IMR-90 (cell line): ENCODE results near the gene RASGRF2. TPM values are rescaled to one million over a fixed set of nuclear protein-coding genes. Genes with fewer than 3 reads are reported as not detected.

Source experiments
- ATAC-seq: fragments of 200-7000 bp; cut with Tn5 transposase; 2 replicates; pipeline ENCODE4 v1.9.1; 2020; ENCODE audit warnings: low read depth, mild to moderate bottlenecking, moderate library complexity
- BruUV-seq: library from RNA; stranded (reverse); fragments of 400-500 nt; replicated peaks from 2 replicates; lab custom pipeline; 2021; lab: Mats Ljungman, UMichigan
- CTCF ChIA-PET: fragments of 300-600 bp; formaldehyde crosslinking; extraction: SDS; loops from one replicate; lab custom pipeline; 2021; ENCODE audit warnings: antibody characterized with exemption; lab: Yijun Ruan, JAX
- POLR2A ChIA-PET: fragments of 300-600 bp; sonication (Branson Sonifier 250); formaldehyde crosslinking; loops from one replicate; lab custom pipeline; 2022; ENCODE audit warnings: antibody characterized with exemption; ENCODE audit not compliant: unreplicated experiment; lab: Charles Lee
- DNase-seq: peaks from one replicate; pipeline ENCODE4 v3.0.0; 2013
- H2AFZ ChIP-seq: replicated peaks from 2 replicates; pipeline ENCODE3; 2013; ENCODE audit warnings: low read length, mild to moderate bottlenecking; ENCODE audit not compliant: poor library complexity
- H2AK5ac ChIP-seq: 2 replicates; pipeline ENCODE4 v1.6.1; 2013; ENCODE audit warnings: low read depth, low read length, inconsistent platforms
- H2AK9ac ChIP-seq: replicated peaks from 2 replicates; pipeline ENCODE3; 2013; ENCODE audit warnings: mild to moderate bottlenecking, low read depth, low read length, moderate library complexity; ENCODE audit not compliant: poor library complexity
- H2BK120ac ChIP-seq: 2 replicates; pipeline ENCODE4 v1.6.1; 2013; ENCODE audit warnings: low read depth, low read length, inconsistent platforms
- H2BK15ac ChIP-seq: 3 replicates; pipeline ENCODE4 v1.6.1; 2013; ENCODE audit warnings: low read depth, low read length, inconsistent platforms
- H2BK20ac ChIP-seq: 2 replicates; pipeline ENCODE4 v1.6.1; 2013; ENCODE audit warnings: low read depth, mild to moderate bottlenecking, inconsistent platforms, low read length, moderate library complexity
- H2BK5ac ChIP-seq: 2 replicates; pipeline ENCODE4 v1.6.1; 2013; ENCODE audit warnings: mild to moderate bottlenecking, low read depth, low read length, inconsistent platforms; ENCODE audit not compliant: poor library complexity, severe bottlenecking
- H3K14ac ChIP-seq: replicated peaks from 2 replicates; pipeline ENCODE4 v1.6.1; 2013; ENCODE audit warnings: low read depth, low read length, inconsistent platforms
- H3K18ac ChIP-seq: 2 replicates; pipeline ENCODE4 v1.6.1; 2013; ENCODE audit warnings: low read depth, low read length, control low read depth
- H3K23ac ChIP-seq: 2 replicates; pipeline ENCODE4 v1.6.1; 2013; ENCODE audit warnings: low read depth, low read length, inconsistent platforms
- H3K27ac ChIP-seq: 2 replicates; pipeline ENCODE4 v1.5.1; 2013; ENCODE audit warnings: mild to moderate bottlenecking, control low read depth, low read length; ENCODE audit not compliant: insufficient read depth
- H3K27me3 ChIP-seq: 2 replicates; pipeline ENCODE4 v1.6.1; 2013; ENCODE audit warnings: low read length; ENCODE audit not compliant: control insufficient read depth, insufficient read depth
- H3K36me3 ChIP-seq: 2 replicates; pipeline ENCODE4 v1.6.1; 2013; ENCODE audit warnings: low read length, mixed read lengths; ENCODE audit not compliant: control insufficient read depth, insufficient read depth
- H3K4ac ChIP-seq: 2 replicates; pipeline ENCODE4 v1.6.1; 2013; ENCODE audit warnings: low read depth, low read length, inconsistent platforms
- H3K4me1 ChIP-seq: 2 replicates; pipeline ENCODE4 v1.6.1; 2013; ENCODE audit warnings: low read length, mixed read lengths; ENCODE audit not compliant: control insufficient read depth, insufficient read depth
- H3K4me2 ChIP-seq: 2 replicates; pipeline ENCODE4 v1.6.1; 2013; ENCODE audit warnings: low read depth, mild to moderate bottlenecking, control low read depth, low read length, moderate library complexity
- H3K4me3 ChIP-seq: 2 replicates; pipeline ENCODE4 v1.5.1; 2013; ENCODE audit warnings: low read depth, mild to moderate bottlenecking, control low read depth, low read length, moderate library complexity; ENCODE audit not compliant: insufficient read depth
- H3K56ac ChIP-seq: 2 replicates; pipeline ENCODE4 v1.6.1; 2013; ENCODE audit warnings: low read length, inconsistent platforms; ENCODE audit not compliant: insufficient read depth; ENCODE audit errors: extremely low read depth
- H3K79me1 ChIP-seq, 2 experiments: 2 replicates each; pipeline ENCODE4 v1.6.1; 2013; ENCODE audit warnings: low read length in 2 of 2, inconsistent platforms in 1 of 2, low read depth in 1 of 2
- H3K9ac ChIP-seq: 2 replicates; pipeline ENCODE4 v1.6.1; 2013; ENCODE audit warnings: low read depth, low read length, control low read depth
- H3K9me1 ChIP-seq: 2 replicates; pipeline ENCODE4 v1.6.1; 2013; ENCODE audit warnings: low read length, inconsistent platforms; ENCODE audit not compliant: insufficient read depth
- H3K9me3 ChIP-seq: 2 replicates; pipeline ENCODE4 v1.6.1; 2013; ENCODE audit warnings: low read length; ENCODE audit not compliant: control insufficient read depth, insufficient read depth
- H4K20me1 ChIP-seq: 2 replicates; pipeline ENCODE4 v1.6.1; 2013; ENCODE audit warnings: low read length, inconsistent platforms; ENCODE audit not compliant: insufficient read depth
- H4K5ac ChIP-seq: 2 replicates; pipeline ENCODE4 v1.6.1; 2013; ENCODE audit warnings: mild to moderate bottlenecking, low read depth, low read length, control low read depth
- H4K8ac ChIP-seq, 2 experiments: 2 replicates each; pipeline ENCODE4 v1.6.1; 2013; ENCODE audit warnings: low read depth in 2 of 2, low read length in 2 of 2, control low read depth in 1 of 2, inconsistent platforms in 1 of 2
- H4K91ac ChIP-seq: 2 replicates; pipeline ENCODE4 v1.6.1; 2013; ENCODE audit warnings: low read depth, low read length, inconsistent platforms; ENCODE audit not compliant: insufficient read depth
- CEBPB ChIP-seq: IDR thresholded peaks from 2 replicates; pipeline ENCODE4 v1.6.1; 2012; ENCODE audit warnings: low read depth, low read length, improper control_type of control experiment
- CHD1 ChIP-seq: IDR thresholded peaks from 2 replicates; pipeline ENCODE4 v1.6.1; 2012; ENCODE audit warnings: low read depth, low read length, improper control_type of control experiment
- ELK1 ChIP-seq: fragments of 150-350 bp; IDR thresholded peaks from 2 replicates; pipeline ENCODE4 v1.6.1; 2016; ENCODE audit warnings: low read depth, mild to moderate bottlenecking, low read length, moderate library complexity, borderline replicate concordance
- MAZ ChIP-seq: IDR thresholded peaks from 2 replicates; pipeline ENCODE4 v1.6.1; 2012; ENCODE audit warnings: low read depth, mild to moderate bottlenecking, low read length, improper control_type of control experiment, moderate library complexity, borderline replicate concordance
- NFE2L2 ChIP-seq: fragments of 150-350 bp; IDR thresholded peaks from 2 replicates; pipeline ENCODE4 v1.6.1; 2016; ENCODE audit warnings: low read depth, mild to moderate bottlenecking, low read length
- POLR2A ChIP-seq: IDR thresholded peaks from 2 replicates; pipeline ENCODE4 v1.6.1; 2012; ENCODE audit warnings: mild to moderate bottlenecking, low read depth, low read length
- RAD21 ChIP-seq: IDR thresholded peaks from 2 replicates; pipeline ENCODE4 v1.6.1; 2012; ENCODE audit warnings: low read length, improper control_type of control experiment
- WGBS, 2 experiments: methylation state at CpG; one replicate each; pipeline versions ENCODE4 v1.1.5 to v1.1.7; 2013; ENCODE audit warnings: missing lambda C conversion rate in 2 of 2; ENCODE audit not compliant: insufficient read length in 1 of 2; ENCODE audit errors: extremely low coverage in 2 of 2; 5-methylcytosine and 5-hydroxymethylcytosine counted together
- dilution Hi-C: fragments of 300-500 bp; cut with HindIII; formaldehyde crosslinking; loops from one replicate; pipeline ENCODE4 v1.14.3; 2018; ENCODE audit warnings: low sequenced_read_pairs; ENCODE audit not compliant: unreplicated experiment
- in situ Hi-C: fragments of 300-500 bp; cut with MboI; formaldehyde crosslinking; loops from 3 replicates; pipeline ENCODE4 v1.14.3; 2019; ENCODE audit warnings: low sequenced_read_pairs, inconsistent platforms, mixed read lengths
- intact Hi-C: fragments of 100-400 bp; cut with micrococcal nuclease; formaldehyde crosslinking; loops from 2 replicates; pipeline ENCODE4 v1.10.0; 2022
- polyA plus RNA-seq, 3 experiments: library from polyadenylated mRNA; depleted of rRNA; stranded (reverse); fragments of >200 nt; gene quantifications; 2 replicates each; pipeline ENCODE4 v1.2.3, GENCODE V29; 2012; ENCODE audit warnings: low replicate concordance in 1 of 3
- total RNA-seq: library from RNA; depleted of rRNA; stranded (reverse); fragments of >200 nt; gene quantifications from 2 replicates; pipeline ENCODE4 v1.2.3, GENCODE V29; 2012
- TF ChIP-seq, protein P1 (sequence below): fragments of 150-350 bp; IDR thresholded peaks from 2 replicates; pipeline ENCODE4 v1.6.1; 2017; ENCODE audit warnings: mild to moderate bottlenecking, antibody characterized with exemption, low read length, low read depth

The RASGRF2 gene
- total and polyA plus RNA-seq, 2 of the 4 experiments (the other 2 are of a cell fraction): 2.9 to 5.0 TPM

DNA sequence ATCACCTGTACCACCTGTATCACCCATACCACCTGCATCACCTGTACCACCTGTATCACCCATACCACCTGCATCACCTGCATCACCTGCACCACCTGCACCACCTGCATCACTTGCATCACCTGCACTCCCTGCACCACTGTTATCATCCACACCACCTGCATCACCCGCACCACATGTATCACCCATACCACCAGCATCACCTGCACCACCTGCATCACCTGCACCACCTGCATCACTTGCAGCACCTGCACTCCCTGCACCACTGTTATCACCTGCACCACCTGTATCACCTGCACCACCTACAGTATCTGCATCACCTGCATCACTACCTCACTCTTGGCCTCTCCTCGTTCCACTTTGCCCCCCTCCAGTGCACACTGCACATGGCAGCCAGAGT, 209.8 kb downstream of the RASGRF2 start:
- Histone ChIP-seq H3K9me3 (no peaks in the 10 kb centered on the region), H4K20me1 (peaks cover 6% of the 10 kb centered on the region; the same call in 1 of the 2 replicates), H3K23ac (no peak overlapping the region), H2BK120ac (no peak overlapping the region), H3K9me1 (peaks cover 15% of the 10 kb centered on the region), H3K4ac (no peak overlapping the region), H4K5ac (no peak overlapping the region), H3K36me3 (peaks cover 3% of the 10 kb centered on the region; the same call in 1 of the 2 replicates), H3K79me1 (peaks cover 0 to 18% of the 10 kb centered on the region in 2 experiments; a peak in 3 of 4 replicates), H3K4me2 (no peak overlapping the region), H3K14ac (no peak overlapping the region), H3K27me3 (no peaks in the 10 kb centered on the region), H2AK9ac (no peak overlapping the region), H3K18ac (no peak overlapping the region), H2AK5ac (no peak overlapping the region), H4K91ac (no peak overlapping the region), H2BK15ac (no peak overlapping the region), H2BK5ac (no peak overlapping the region), H3K4me1 (no peaks in the 10 kb centered on the region; the same call in 1 of the 2 replicates), H2AFZ (peak overlapping the region; percentile 29), H3K56ac (no peak overlapping the region), H4K8ac (no peak overlapping the region), H2BK20ac (no peak overlapping the region), H3K27ac (no peak overlapping the region), H3K4me3 (no peak overlapping the region), H3K9ac (no peak overlapping the region)
- WGBS, 2 experiments: 92% methylated on average over 2 of the region's 2 CpGs; no CpG with 5 or more reads in 1 of the 2 experiments
- dilution Hi-C loops (no loop called here), intact Hi-C loops (no loop called here), in situ Hi-C loops (no loop called here)
- CTCF ChIA-PET: no interaction called here
- POLR2A ChIA-PET: no interaction called here
- TF ChIP-seq, protein P1, sequence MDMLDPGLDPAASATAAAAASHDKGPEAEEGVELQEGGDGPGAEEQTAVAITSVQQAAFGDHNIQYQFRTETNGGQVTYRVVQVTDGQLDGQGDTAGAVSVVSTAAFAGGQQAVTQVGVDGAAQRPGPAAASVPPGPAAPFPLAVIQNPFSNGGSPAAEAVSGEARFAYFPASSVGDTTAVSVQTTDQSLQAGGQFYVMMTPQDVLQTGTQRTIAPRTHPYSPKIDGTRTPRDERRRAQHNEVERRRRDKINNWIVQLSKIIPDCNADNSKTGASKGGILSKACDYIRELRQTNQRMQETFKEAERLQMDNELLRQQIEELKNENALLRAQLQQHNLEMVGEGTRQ: no peak
- TF ChIP-seq POLR2A (no peak), CHD1 (no peak), RAD21 (no peak), CEBPB (no peak), NFE2L2 (no peak), ELK1 (no peak), MAZ (no peak)
- DNase-seq: no peak
- BruUV-seq: no TSS peak
- no peak for ATAC-seq
